Measurements from ENCODE around the gene TLE6.
A peak's percentile ranks its signal among the peaks of the same experiment; 100 is the strongest.
"Not testable (repeated sequence)": the region's sequence is repeated elsewhere in the genome, so short reads cannot be mapped to it uniquely, and the experiment has no call there.

Gene TLE6

GRCh38 chr19:2977001-2977745 lies at the start of gene TLE6:
Gene TLE6 (plus strand): TSS chr19:2977564. CDS start chr19:2978234, 670 bp downstream.
- intact Hi-C loops (cut with micrococcal nuclease) = loop anchor here (5.0 kb wide), 1 partner anchor 60 kb away; no protein-coding TSS in a partner anchor
- Mint-ChIP-seq H3K36me3 (ENCODE audit: low read depth) (no peaks in the 10 kb centered on the region), H3K4me3 (peak within 1 kb of the TSS; percentile 89), H3K27me3 (peaks cover 38% of the 10 kb centered on the region), H3K27ac (peak within 1 kb of the TSS; percentile 83), H3K4me1 (ENCODE audit: low read depth) (peaks cover 31% of the 10 kb centered on the region), H3K9me3 (no peaks in the 10 kb centered on the region)

DNA sequence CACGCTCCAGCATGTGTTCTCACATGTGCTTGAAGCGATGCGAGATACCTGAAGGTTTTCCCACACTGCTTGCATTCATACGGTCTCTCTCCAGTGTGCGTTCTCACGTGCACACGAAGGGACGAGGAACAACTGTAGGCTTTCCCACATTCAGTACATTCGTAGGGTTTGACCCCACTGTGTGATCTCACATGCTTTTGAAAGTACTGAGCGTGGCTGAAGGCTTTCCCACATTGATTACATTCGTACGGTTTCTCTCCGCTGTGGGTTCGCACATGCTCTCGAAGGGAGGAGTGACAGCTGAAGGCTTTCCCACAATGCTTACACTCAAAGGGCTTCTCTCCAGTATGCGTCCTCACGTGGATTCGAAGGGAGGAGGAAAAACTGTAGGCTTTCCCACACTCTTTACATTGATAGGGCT lies 43.9 kb upstream of the TLE6 start:
- intact Hi-C loops (cut with micrococcal nuclease) = loop anchor here (10.0 kb wide), 1 partner anchor 89 kb away; the partner anchor contains the start of gene ZNF555
- Mint-ChIP-seq H3K27me3 (no peaks in the 10 kb centered on the region), H3K4me1 (ENCODE audit: low read depth) (no peaks in the 10 kb centered on the region), H3K36me3 (ENCODE audit: low read depth) (peaks cover 85% of the 10 kb centered on the region), H3K4me3 (no peak overlapping the region), H3K27ac (no peak overlapping the region), H3K9me3 (peaks cover 68% of the 10 kb centered on the region)

DNA sequence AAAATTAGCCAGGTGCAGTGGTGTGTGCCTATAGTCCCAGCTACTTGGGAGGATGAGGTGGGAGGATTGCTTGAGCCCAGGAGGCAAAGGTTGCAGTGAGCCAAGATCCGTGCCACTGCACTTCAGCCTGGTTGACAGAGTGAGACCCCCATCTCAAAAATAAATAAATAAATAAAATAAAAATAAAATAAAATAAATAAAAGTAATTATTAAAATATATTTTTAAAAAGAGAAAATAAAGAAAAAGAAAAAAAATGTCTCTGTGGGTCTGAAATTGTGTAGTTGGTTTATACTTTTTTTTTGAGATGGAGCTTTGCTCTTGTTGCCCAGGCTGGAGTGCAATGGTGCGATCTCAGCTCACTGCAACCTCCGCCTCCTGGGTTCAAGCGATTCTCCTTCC lies 41.5 kb upstream of the TLE6 start:
- not testable (repeated sequence) for H3K4me1 Mint-ChIP-seq (ENCODE audit: low read depth); H3K4me3 Mint-ChIP-seq; H3K27me3 Mint-ChIP-seq; H3K27ac Mint-ChIP-seq
- H3K36me3 Mint-ChIP-seq (ENCODE audit: low read depth) = peaks cover 82% of the 10 kb centered on the region
- H3K9me3 Mint-ChIP-seq = peaks cover 60% of the 10 kb centered on the region
- intact Hi-C loops (cut with micrococcal nuclease) = loop anchor here (10.0 kb wide), 1 partner anchor 91 kb away; the partner anchor contains the start of gene ZNF555

DNA sequence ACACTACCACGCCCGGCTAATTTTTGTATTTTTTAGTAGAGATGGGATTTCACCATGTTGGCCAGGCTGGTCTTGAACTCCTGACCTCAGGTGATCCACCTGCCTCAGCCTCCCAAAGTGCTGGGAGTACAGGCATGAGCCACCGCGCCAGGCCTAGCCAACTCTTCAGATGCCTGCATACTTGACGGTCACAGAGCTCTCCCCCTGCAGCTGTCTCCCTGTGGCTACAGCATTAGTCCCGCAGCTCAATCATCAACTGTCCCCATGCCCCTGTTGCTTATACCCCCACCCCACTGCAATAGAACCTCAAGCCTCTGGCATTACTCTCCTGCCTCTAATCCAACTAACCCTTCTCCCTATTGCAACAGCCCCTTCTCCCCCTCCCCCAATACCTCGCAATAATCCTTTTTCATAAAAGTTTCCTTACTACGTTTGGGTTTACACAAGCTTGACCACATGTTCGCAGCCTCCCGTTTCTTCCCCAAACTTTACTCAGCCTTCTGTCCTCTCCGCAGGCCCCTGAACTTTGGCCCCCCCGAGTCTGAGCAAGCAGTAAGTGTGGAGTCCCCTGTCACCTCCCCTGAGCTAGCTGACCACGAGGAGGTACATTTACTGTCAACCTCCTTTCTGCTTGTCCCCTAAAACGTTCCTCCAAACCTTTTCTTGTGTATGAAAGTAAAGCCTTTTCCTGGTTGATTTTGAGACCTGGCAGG lies 34.3 kb upstream of the TLE6 start:
- peak overlapping the region; percentile 99 for H3K27ac Mint-ChIP-seq
- H3K36me3 Mint-ChIP-seq (ENCODE audit: low read depth) = peaks cover 40% of the 10 kb centered on the region
- peaks cover 23% of the 10 kb centered on the region for H3K4me1 Mint-ChIP-seq (ENCODE audit: low read depth)
- H3K27me3 Mint-ChIP-seq = no peaks in the 10 kb centered on the region
- H3K9me3 Mint-ChIP-seq = no peaks in the 10 kb centered on the region
- intact Hi-C loops (cut with micrococcal nuclease) = no loop called here
- no peak overlapping the region for H3K4me3 Mint-ChIP-seq

DNA sequence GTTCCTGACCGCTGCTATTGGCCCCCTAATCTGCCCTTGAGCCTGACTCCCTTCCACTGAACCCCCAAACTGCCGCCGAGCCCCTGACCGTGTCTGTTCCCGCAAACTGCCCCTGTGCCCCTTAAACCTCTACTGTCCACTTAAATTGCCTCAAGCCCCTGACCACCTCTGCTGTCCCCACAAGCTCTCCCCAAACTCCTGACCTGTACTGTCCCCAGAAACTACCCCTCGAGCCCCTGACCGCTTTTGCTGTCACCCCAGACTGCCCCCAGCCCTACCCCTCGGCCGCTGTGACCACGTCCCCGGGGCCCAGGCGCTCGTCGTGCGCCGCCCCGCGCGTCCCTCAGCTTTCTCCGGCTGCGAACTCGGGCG lies 33.0 kb upstream of the TLE6 start:
- Mint-ChIP-seq H3K4me1 (ENCODE audit: low read depth) (peaks cover 31% of the 10 kb centered on the region), H3K36me3 (ENCODE audit: low read depth) (peaks cover 38% of the 10 kb centered on the region), H3K27ac (peak overlapping the region; percentile 99), H3K27me3 (no peaks in the 10 kb centered on the region), H3K9me3 (no peaks in the 10 kb centered on the region), H3K4me3 (peak overlapping the region; percentile 97)
- intact Hi-C loops (cut with micrococcal nuclease) = no loop called here

DNA sequence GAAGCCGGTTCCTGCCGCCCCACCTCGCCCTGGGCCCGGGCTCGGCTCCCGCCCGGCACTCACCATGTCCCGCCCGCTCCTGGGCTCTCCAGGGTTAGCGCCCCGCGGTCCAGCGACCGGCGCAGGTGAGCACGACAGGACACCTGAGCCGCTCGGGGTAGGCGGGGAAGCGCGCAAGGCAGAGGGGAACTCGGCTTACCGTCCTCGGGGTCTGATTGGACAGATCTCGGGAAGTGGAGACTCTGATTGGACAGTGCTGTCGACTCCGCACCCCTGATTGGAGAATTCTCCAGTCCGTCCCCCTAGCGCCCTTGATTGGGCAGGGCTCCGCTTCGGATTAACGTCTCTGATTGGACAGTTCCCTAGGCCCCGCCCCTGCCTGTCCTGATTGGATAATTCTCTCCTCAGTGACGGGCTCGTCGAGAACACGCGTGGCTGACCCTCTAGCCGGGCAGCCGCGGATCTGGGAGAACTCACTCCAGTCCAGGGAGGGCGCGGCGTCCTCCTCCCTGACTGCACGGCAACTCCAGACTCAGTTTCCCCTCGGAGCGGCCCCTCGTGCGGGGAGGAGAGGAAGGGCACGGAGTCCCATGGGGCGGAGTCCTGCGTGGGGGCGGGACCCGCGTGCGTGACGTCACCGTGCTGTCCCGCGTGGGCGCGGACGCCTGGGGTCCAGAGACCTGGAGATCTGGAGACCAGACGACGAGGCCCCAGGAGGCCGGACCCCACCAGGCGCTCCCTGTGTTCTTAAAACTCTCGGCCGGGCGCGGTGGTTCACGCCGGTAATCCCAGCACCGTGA lies 32.4 kb upstream of the TLE6 start, which contains the start of gene ZNF77:
Gene ZNF77 (minus strand): TSS at position 197 of the 800 bp plus-strand sequence. CDS start 131 bp downstream, at position 66.
- intact Hi-C loops (cut with micrococcal nuclease) = no loop called here
- no peaks in the 10 kb centered on the region for H3K27me3 Mint-ChIP-seq
- H3K4me3 Mint-ChIP-seq = peak within 1 kb of the TSS; percentile 97

DNA sequence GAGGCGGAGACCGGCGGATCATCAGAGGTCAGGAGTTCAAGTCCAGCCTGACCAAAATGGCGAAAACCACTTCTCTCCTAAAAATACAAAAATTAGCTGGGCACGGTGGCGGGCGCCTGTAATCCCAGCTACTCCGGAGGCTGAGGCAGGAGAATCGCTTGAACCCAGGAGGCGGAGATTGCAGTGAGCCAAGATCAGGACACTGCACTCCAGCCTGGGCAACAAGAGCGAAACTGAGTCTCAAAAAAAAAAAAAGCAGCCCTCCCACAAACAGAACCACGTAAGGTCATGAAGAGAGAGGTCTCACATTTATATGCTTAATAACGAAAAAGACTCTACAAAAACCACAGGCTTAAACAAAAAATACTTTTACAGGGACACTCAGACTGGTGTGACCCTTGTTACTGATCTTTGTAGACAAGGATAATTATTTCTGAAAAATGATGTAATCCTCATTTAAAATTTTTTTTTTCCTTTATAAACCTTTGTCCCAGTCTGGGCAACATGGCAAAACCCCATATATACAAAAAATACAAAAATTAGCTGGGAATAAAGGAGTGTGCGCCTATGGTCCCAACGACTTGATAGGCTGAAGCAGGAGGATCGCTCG lies 31.7 kb upstream of the TLE6 start:
- Mint-ChIP-seq H3K27ac (peak overlapping the region; percentile 99), H3K9me3 (no peaks in the 10 kb centered on the region), H3K4me3 (peak overlapping the region; percentile 97), H3K4me1 (ENCODE audit: low read depth) (peaks cover 34% of the 10 kb centered on the region), H3K27me3 (no peaks in the 10 kb centered on the region), H3K36me3 (ENCODE audit: low read depth) (peaks cover 44% of the 10 kb centered on the region)
- intact Hi-C loops (cut with micrococcal nuclease) = no loop called here

More for the DNA sequence above, 32.4 kb upstream of the TLE6 start, which contains the start of gene ZNF77:
- H3K36me3 Mint-ChIP-seq (ENCODE audit: low read depth) = peaks cover 37% of the 10 kb centered on the region
- H3K27ac Mint-ChIP-seq = peak within 1 kb of the TSS; percentile 99
- no peaks in the 10 kb centered on the region for H3K9me3 Mint-ChIP-seq
- H3K4me1 Mint-ChIP-seq (ENCODE audit: low read depth) = peaks cover 34% of the 10 kb centered on the region

DNA sequence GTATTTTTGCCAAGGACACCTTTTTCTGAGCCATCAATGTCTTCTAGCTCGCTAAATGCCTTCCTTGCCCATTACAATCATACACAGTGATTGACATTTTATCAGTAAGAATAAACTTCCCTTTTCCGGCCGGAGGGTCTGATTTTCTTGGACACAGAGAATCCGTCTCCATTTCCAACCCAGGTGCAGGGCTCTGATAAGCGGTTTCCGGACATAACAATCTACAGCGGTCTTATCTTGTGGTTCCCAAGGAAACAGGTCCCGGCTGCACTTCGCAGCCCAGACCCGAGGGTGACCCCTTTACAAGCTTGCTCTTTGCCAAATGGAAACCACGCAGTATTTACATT lies 27.5 kb upstream of the TLE6 start:
- intact Hi-C loops (cut with micrococcal nuclease) = no loop called here
- Mint-ChIP-seq H3K9me3 (no peaks in the 10 kb centered on the region), H3K27me3 (no peaks in the 10 kb centered on the region), H3K4me1 (ENCODE audit: low read depth) (peaks cover 11% of the 10 kb centered on the region), H3K36me3 (ENCODE audit: low read depth) (peaks cover 35% of the 10 kb centered on the region), H3K27ac (peak overlapping the region; percentile 96), H3K4me3 (peak overlapping the region; percentile 98)

DNA sequence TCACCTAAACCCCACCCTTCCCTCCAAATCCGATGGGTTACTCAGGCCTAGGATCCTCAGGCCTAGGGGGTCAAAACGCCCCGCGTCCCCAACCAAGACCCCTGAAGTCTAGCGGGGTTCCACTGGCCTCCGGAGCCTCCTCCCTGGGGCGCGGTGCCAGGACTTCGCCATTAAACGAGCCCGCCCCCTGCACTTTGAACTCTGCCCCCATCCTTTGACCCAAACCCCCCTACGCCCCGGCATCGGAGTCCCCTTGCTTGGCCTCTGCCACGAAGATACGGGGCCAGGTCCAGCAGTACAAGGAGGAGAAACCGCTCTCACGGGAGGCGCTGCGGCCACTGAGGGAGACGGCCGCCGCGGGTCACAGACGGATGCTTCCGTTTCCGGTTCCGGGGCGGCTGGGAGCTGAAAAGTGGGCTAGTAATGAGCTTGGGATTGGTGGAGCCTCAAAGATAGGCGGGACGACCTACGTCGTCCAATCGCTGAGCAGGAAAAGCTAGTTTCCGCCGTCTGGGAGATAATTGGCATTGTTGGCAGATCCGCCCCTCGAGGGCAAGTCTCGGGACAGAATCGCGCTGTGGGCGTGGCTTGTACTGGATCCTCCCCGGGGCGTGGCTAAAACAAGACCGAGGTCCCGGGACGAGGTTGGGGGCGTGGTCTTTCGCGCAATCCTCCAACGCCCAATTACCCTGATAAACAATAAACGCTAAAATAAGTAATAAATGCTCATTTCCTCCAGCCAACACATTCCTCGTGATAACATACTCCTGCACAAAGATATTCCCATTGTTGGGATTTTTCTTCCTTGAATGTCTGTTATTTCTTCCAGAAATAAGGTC lies 26.9 kb upstream of the TLE6 start:
- intact Hi-C loops (cut with micrococcal nuclease) = no loop called here
- Mint-ChIP-seq H3K27me3 (no peaks in the 10 kb centered on the region), H3K9me3 (no peaks in the 10 kb centered on the region), H3K27ac (peak overlapping the region; percentile 96), H3K36me3 (ENCODE audit: low read depth) (peaks cover 30% of the 10 kb centered on the region), H3K4me1 (ENCODE audit: low read depth) (peaks cover 11% of the 10 kb centered on the region), H3K4me3 (peak overlapping the region; percentile 98)

DNA sequence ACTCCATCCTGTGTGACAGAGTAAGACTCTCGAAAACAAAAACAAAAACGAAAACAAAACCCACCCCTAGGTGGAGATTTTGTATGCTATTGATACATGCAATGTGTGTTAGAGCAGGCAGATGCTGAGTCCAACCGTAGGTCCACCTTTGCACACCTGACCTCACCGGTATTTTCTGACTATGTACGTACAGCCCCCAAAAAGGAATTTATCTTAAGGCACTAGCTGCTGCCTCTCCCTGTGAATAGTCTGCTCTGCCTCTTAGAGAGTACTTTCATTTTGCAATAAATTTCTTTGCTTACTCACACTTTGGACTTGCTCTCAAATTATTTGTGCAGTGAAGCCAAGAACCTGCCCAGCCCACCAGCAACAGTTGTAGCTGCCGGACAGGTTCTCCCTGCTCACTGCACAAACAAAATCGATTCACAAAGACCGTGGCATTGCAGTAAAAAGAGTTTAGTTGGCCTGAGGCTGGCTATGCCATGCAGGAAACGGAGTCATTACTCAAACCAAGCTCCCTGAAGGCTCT lies 24.3 kb upstream of the TLE6 start:
- Mint-ChIP-seq H3K4me3 (no peak overlapping the region), H3K36me3 (ENCODE audit: low read depth) (peaks cover 21% of the 10 kb centered on the region), H3K4me1 (ENCODE audit: low read depth) (peaks cover 11% of the 10 kb centered on the region), H3K27me3 (peaks cover 6% of the 10 kb centered on the region), H3K27ac (no peak overlapping the region), H3K9me3 (no peaks in the 10 kb centered on the region)
- intact Hi-C loops (cut with micrococcal nuclease) = no loop called here

DNA sequence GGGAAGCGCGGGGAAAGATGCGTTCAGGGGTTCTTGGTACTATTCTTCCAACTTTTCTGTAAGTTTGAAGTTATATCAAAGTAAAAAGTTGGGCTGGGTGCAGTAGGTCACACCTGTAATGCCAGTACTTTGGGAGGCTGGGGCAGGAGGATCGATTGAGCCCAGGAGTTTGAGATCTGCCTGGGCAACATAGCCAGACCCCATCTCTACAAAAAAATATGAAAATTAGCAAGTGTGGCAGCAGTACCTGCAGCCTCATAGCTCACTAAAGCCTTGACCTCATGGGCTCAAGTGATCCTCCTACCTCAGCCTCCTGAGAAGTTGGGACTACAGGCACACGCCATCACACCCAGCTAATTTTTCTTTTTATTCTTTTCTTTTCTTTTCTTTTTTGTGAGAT lies 20.2 kb upstream of the TLE6 start:
- Mint-ChIP-seq H3K9me3 (no peaks in the 10 kb centered on the region), H3K36me3 (ENCODE audit: low read depth) (no peaks in the 10 kb centered on the region), H3K4me1 (ENCODE audit: low read depth) (no peaks in the 10 kb centered on the region), H3K4me3 (no peak overlapping the region), H3K27ac (no peak overlapping the region), H3K27me3 (peaks cover 11% of the 10 kb centered on the region)
- intact Hi-C loops (cut with micrococcal nuclease) = no loop called here

GRCh38 chr19:2960120-2960519 lies 17.2 kb upstream of the TLE6 start:
- no peaks in the 10 kb centered on the region for H3K36me3 Mint-ChIP-seq (ENCODE audit: low read depth)
- no peaks in the 10 kb centered on the region for H3K4me1 Mint-ChIP-seq (ENCODE audit: low read depth)
- no peak overlapping the region for H3K4me3 Mint-ChIP-seq
- peaks cover 11% of the 10 kb centered on the region for H3K27me3 Mint-ChIP-seq
- H3K27ac Mint-ChIP-seq = no peak overlapping the region
- H3K9me3 Mint-ChIP-seq = no peaks in the 10 kb centered on the region
- intact Hi-C loops (cut with micrococcal nuclease) = no loop called here

All from dendritic cell treated with granulocyte-macrophage colony-stimulating factor and Interleukin-4, amounts not matched to agents 40 ng/mL and 50 ng/mL, for 4 days (primary cell).